HG03378 (cell line): ENCODE results near the gene ARSA.
"Not testable (repeated sequence)": the region's sequence is repeated elsewhere in the genome, so short reads cannot be mapped to it uniquely, and the experiment has no call there.

Source experiments
- ATAC-seq: cut with Tn5 transposase; IDR thresholded peaks from one replicate; pipeline ENCODE4 v1.9.1; 2021; ENCODE audit warnings: mild to moderate bottlenecking, moderate library complexity; ENCODE audit not compliant: unreplicated experiment

Gene ARSA

GRCh38 chr22:50656122-50657070 is 28.4 kb upstream of the ARSA start:
- no peak for ATAC-seq

GRCh38 chr22:50654664-50655063 is 26.7 kb upstream of the ARSA start:
- ATAC-seq, result not testable (repeated sequence)

GRCh38 chr22:50653256-50653655 is 25.3 kb upstream of the ARSA start:
- no peak for ATAC-seq

- not testable (repeated sequence) for ATAC-seq
Measured at GRCh38 chr22:50643821-50644101, 15.8 kb upstream of the ARSA start.

DNA sequence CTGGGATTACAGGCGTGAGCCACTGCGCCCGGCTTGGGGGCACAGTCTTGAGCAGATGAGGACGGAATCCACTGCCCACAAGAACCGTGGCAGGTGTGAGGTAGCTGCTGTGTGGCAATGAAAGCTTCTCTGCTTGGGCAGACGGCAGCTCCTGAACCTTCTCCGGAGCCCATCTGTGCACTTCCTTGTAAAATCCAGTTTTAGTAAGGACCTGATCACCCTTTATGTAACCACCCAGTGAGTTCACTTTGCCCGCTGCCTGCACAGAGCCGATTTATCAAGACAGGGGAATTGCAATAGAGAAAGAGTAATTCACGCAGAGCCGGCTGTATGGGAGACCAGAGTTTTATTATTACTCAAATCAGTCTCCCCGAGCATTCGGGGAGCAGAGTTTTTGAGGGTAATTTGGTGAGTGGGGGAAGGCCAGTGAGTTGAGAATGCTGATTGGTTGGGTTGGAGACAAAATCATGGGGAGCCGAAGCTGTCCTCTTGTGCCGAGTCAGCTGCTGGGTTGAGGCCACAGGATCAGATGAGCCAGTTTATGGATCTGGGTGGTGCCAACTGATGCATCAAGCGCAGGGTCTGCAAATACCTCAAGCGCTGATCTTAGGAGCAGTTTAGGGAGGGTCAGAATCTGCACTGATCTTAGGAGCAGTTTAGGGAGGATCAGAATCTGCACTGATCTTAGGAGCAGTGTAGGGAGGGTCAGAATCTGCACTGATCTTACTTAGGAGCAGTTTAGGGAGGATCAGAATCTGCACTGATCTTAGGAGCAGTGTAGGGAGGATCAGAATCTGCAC is 15.3 kb upstream of the ARSA start:
- ATAC-seq, result not testable (repeated sequence)

DNA sequence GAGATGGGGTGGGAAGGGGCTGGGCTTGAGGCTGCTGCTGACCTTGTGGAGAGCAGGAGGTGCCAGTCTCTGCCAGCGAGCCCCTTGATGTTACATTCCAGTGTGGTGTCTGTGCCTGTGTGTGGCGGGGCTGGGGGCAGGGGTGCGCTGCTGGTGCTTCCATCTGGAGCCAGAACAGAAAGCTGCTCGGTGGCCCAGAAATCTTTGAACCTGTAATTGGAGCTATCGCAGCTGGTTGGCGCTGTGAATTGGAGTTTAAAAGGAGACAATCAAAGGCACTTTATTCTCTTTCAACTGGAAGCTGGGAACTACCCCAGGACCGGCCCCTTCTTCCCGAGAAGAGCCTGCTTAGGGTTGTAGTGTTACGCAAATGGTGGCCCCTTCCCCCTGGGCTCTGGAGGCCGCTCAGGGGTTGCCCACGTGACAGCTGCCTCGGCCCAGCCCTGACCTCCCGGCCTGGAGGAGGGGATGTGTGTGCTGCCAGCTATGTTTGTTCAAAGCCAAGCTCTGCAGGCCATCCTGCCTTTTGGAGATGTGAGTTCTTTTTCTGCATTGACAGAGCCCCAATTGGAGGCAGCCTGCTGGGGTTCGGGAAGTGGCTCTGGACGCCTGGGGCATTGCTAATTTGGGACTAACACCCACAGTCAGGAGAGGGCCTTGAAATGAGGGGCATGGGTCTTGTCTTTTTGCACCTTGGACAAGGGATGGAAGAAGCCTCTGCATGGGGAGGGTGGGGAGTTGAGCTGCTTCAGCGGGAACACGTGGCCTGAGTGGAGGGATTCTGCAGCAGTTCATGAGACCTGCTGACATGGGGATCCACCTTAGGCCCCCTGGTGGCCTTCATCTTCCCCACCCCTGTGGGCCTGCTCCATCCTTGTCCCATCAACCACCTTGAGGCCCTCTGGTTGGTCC is 14.0 kb upstream of the ARSA start:
- no peak for ATAC-seq

GRCh38 chr22:50640857-50641647 is 13.1 kb upstream of the ARSA start:
- ATAC-seq, result no peak

- not testable (repeated sequence) for ATAC-seq
Measured at GRCh38 chr22:50640296-50640695, 12.3 kb upstream of the ARSA start.

DNA sequence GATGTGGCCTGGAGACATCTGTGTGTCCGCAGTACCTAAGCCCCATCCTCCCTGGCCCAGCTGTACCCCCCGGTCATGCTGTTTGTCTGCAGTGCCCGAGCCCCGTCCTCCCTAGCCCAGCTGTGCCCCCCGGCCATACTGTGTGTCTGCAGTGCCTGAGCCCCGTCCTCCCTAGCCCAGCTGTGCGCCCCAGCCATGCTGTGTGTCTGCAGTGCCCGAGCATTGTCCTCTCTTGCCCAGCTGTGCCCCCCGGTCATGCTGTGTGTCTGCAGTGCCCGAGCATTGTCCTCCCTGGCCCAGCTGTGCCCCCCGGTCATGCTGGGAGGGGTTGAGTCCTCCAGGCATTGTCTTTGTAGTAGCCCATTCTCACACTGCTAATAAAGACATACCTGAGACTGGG is 7.6 kb upstream of the ARSA start:
- ATAC-seq, result no peak

- no peak for ATAC-seq
Measured at GRCh38 chr22:50633771-50634170, 5.8 kb upstream of the ARSA start.

GRCh38 chr22:50633086-50633485 is 5.1 kb upstream of the ARSA start:
- ATAC-seq, result no peak

DNA sequence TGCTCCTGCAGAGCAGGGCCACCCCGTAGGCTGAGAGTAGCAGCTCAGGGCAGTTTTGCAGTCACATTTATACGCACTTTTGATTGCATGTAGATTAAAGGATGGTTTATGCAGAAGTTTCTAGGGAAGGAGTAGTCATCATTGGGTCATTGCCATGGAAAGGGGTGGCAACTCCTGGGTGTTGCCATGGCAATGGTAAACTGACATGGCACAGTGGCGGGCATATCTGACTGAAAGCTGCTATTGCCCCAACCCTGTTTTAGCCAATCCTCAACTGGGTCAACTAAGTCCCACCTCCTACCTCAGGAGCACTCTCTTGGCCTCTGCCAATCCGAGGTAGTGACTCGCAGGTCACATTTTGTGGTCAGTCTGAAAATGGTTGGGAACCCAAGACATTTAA is 2.4 kb upstream of the ARSA start:
- no peak for ATAC-seq

DNA sequence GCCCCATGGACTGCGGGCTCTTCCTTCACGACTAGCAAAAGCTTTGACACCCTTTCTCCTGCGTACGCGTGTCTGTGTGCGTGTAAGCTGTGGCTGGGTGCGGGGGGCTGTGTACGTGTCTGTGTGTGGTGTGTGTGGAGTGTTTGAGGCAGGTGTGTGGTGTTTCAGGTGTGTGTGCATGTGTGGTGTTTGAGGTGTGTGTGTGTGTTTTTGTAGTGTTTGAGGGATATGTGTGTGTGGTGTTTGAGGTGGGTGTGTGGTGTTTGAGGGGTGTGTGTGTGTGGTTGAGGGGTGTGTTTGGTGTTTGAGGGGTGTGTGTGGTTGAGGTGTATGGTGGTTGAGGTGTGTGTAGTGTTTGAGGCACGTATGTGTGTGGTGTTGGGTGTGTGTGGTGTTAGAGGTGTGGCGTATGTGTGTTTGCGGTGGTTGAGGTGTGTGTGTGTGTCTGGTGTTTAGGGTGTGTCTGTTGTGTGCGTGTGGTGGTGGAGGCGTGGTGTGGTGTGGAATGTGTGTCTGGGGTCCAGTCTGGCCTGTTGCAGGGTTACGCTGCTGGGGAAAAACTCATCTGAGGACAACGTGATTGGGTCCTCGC is 687 bp upstream of the ARSA start:
- no peak for ATAC-seq

- ATAC-seq, result no peak
Measured at GRCh38 chr22:50626850-50627641, 906 bp downstream of the ARSA start.

DNA sequence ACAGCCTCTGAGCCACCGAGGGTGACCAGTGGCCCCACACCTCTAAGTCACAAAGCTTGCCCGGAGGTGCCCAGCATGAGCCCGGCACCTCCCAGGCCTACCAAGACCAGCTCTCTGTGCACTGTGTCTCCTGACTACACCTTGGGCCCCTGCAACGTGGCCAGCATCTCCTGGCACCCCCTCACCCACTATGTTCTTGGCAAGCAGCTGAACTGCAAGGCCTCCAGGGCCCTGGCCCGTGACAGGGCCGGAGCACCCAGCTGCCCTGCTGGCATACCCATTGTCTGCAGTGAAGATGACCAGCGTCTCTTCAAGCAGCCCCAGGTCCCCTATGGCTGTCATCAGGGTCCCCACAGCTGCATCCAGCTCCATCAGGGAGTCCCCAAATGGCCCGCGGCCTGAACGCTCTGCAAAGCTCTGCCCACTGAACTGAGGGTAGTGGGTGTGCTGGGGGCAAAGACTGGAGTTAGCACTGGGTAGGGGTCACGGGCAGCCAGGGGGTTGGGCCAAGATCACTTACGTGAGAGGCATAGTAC is 1.6 kb downstream of the ARSA start:
- no peak for ATAC-seq

- ATAC-seq, result no peak
Measured at GRCh38 chr22:50625568-50626313, 2.2 kb downstream of the ARSA start.

- no peak for ATAC-seq
Measured at GRCh38 chr22:50625131-50625567, 2.8 kb downstream of the ARSA start.
